Lung (tissue), 12 donors: ENCODE measurements around the gene ETFBKMT. TPM values are rescaled to one million over a fixed set of nuclear protein-coding genes. Genes with fewer than 3 reads are reported as not detected.

Source experiments
- ATAC-seq: fragments of 200-7000 bp; cut with Tn5 transposase; one replicate; pipeline ENCODE4 v1.9.1; 2020; ENCODE audit warnings: moderate number of reproducible peaks; ENCODE audit not compliant: insufficient read depth, low FRiP score
- DNase-seq, 3 donors: peaks; one replicate each; pipeline ENCODE4 v3.0.0-alpha.2; 2013 to 2017
- H3K27ac ChIP-seq, 2 donors: one replicate each; pipeline ENCODE4 v1.5.1; 2013; ENCODE audit warnings: mild to moderate bottlenecking in 2 of 2, moderate library complexity in 2 of 2, control low read depth in 1 of 2, inconsistent platforms in 1 of 2, low read depth in 1 of 2, low read length in 1 of 2
- H3K27me3 ChIP-seq, 3 donors: one replicate each; pipeline ENCODE4 v1.5.1; 2013; ENCODE audit warnings: low read length in 2 of 3; ENCODE audit not compliant: control insufficient read depth in 3 of 3, insufficient read depth in 3 of 3
- H3K36me3 ChIP-seq, 4 donors: one replicate each; pipeline ENCODE4 v1.5.1; 2013; ENCODE audit warnings: low read length in 4 of 4, mild to moderate bottlenecking in 1 of 4, moderate library complexity in 1 of 4; ENCODE audit not compliant: control insufficient read depth in 4 of 4, insufficient read depth in 4 of 4
- H3K4me1 ChIP-seq, 5 donors: one replicate each; pipeline ENCODE4 v1.5.1; 2013; ENCODE audit warnings: low read length in 5 of 5, mild to moderate bottlenecking in 2 of 5, moderate library complexity in 1 of 5; ENCODE audit not compliant: control insufficient read depth in 5 of 5, insufficient read depth in 5 of 5
- H3K4me3 ChIP-seq: one replicate; pipeline ENCODE4 v1.5.1; 2013; ENCODE audit warnings: mild to moderate bottlenecking, control low read depth, moderate library complexity
- H3K9ac ChIP-seq, 2 donors: one replicate each; pipeline ENCODE4 v1.5.1; 2013; ENCODE audit warnings: low read length in 2 of 2, control low read depth in 1 of 2; ENCODE audit not compliant: insufficient read depth in 1 of 2
- H3K9me3 ChIP-seq, 4 donors: one replicate each; pipeline ENCODE4 v1.5.1; 2013; ENCODE audit warnings: low read length in 3 of 4, mild to moderate bottlenecking in 1 of 4, moderate library complexity in 1 of 4; ENCODE audit not compliant: control insufficient read depth in 4 of 4, insufficient read depth in 3 of 4
- CTCF ChIP-seq: IDR thresholded peaks from 2 replicates; pipeline ENCODE4 v1.5.1; 2012; ENCODE audit warnings: mild to moderate bottlenecking; ENCODE audit errors: control extremely low read depth, extremely low read depth
- WGBS, 2 donors: extraction: QIAGEN DNeasy Blood & Tissue Kit; methylation state at CpG; one replicate each; pipeline ENCODE4 v1.1.7; 2013; 5-methylcytosine and 5-hydroxymethylcytosine counted together
- polyA plus RNA-seq, 2 donors: library from polyadenylated mRNA; stranded (reverse); fragments of 200-250 nt; gene quantifications; one replicate each; pipeline ENCODE4 v1.2.1, GENCODE V29; 2013
- total RNA-seq, 2 donors: library from RNA; depleted of rRNA in 1 of 2; stranded (reverse); fragments of >200 nt in 1 of 2; gene quantifications; one replicate each; pipeline ENCODE4 v1.2.1, GENCODE V29; 2014 to 2021
- donor health status: control.
- donor health status: control.
- donor health status: Bipolar disorder and iron deficiency.
- donor health status: healthy.
- donor health status: DM: yes; HTN: yes; CAD: no.

Gene ETFBKMT
- total and polyA plus RNA-seq, 4 donors, result 1.3 to 3.9 (median 2.8) TPM

GRCh38 chr12:31620311-31620710 is 39.2 kb upstream of the ETFBKMT start:
- no peak for TF ChIP-seq CTCF
- H3K4me1 ChIP-seq, result peaks cover 0 to 7% (median 0%) of the 10 kb centered on the region in 5 donors
- DNase-seq (no peak), ATAC-seq (no peak)
- no peak overlapping the region for H3K4me3 ChIP-seq
- no peak overlapping the region for H3K27ac ChIP-seq
- H3K36me3 ChIP-seq, result no peaks in the 10 kb centered on the region
- no peaks in the 10 kb centered on the region for H3K27me3 ChIP-seq
- no peaks in the 10 kb centered on the region for H3K9me3 ChIP-seq
- no peak overlapping the region for H3K9ac ChIP-seq
- WGBS, 2 donors, result 99 to 100% methylated on average over 2 of the region's 2 CpGs

GRCh38 chr12:31622038-31622437 is 37.5 kb upstream of the ETFBKMT start:
- ATAC-seq, result no peak

GRCh38 chr12:31626270-31626995 is 33.1 kb upstream of the ETFBKMT start:
- no peak for ATAC-seq
- 83 to 89% methylated on average over 7 of the region's 7 CpGs for WGBS, 2 donors
- TF ChIP-seq CTCF, result no peak

More at GRCh38 chr12:31622038-31622437, 37.5 kb upstream of the ETFBKMT start:
- Histone ChIP-seq H3K9me3 (no peaks in the 10 kb centered on the region), H3K27me3 (no peaks in the 10 kb centered on the region), H3K36me3 (no peaks in the 10 kb centered on the region), H3K27ac (no peak overlapping the region), H3K4me1 (peaks cover 0 to 7% (median 0%) of the 10 kb centered on the region in 5 donors), H3K9ac (no peak overlapping the region), H3K4me3 (no peak overlapping the region)
- DNase-seq, result no peak
- TF ChIP-seq CTCF, result no peak
- 86 to 90% methylated on average over 4 of the region's 4 CpGs for WGBS, 2 donors

More at GRCh38 chr12:31626270-31626995, 33.1 kb upstream of the ETFBKMT start:
- no peaks in the 10 kb centered on the region for H3K36me3 ChIP-seq
- no peaks in the 10 kb centered on the region for H3K9me3 ChIP-seq
- no peak for DNase-seq
- no peak overlapping the region for H3K9ac ChIP-seq
- H3K4me1 ChIP-seq, result peaks cover 0 to 13% (median 0%) of the 10 kb centered on the region in 5 donors
- no peaks in the 10 kb centered on the region for H3K27me3 ChIP-seq
- H3K27ac ChIP-seq, result no peak overlapping the region
- no peak overlapping the region for H3K4me3 ChIP-seq
